GM21526 (cell line): ENCODE results near the gene SLX9.
"Not testable (repeated sequence)": the region's sequence is repeated elsewhere in the genome, so short reads cannot be mapped to it uniquely, and the experiment has no call there.

Experiments
- ATAC-seq: cut with Tn5 transposase; IDR thresholded peaks from one replicate; pipeline ENCODE4 v1.9.1; 2021; ENCODE audit warnings: moderate library complexity; ENCODE audit not compliant: unreplicated experiment, low FRiP score

SLX9 gene

GRCh38 chr21:44928500-44929241, 11.2 kb upstream of the SLX9 start:
- not testable (repeated sequence) for ATAC-seq

- no peak for ATAC-seq
Measured at GRCh38 chr21:44929242-44929798, 10.5 kb upstream of the SLX9 start.

DNA sequence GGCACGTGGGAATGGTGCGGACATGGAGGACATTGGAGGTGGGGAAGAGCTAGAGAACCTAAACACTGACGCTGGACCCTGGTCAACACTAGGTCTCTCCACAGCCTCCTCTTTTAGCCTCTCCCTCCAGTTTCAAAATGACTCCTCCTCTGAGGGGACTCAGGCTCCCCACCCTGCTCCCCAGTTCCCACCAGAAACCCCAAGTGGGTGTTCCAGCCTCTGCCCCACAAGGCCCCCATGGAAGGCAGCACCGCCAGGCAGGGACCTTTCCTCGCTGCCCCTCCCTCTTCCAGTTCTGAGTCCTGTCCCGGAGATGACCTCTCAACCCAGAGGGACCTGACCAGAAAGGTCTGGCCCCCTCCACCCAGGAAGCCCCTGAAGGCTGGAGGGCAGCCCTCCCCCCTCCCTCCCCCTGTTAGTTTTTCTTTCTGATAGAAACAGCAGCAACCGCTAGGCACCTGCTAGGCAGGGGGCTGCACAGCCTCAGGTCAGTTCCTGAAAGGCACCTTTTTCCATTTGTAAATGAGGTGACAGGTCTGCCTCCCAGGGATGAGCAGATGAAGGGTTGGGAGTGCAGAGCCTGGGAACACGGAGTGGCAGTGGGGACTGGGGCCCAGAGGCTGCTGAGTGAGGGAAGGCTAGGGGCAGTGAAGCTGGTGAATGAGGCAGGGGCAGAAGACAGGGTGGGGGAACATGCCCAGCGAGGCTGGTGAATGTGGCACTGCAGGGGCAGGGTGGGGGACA, 9.9 kb upstream of the SLX9 start:
- ATAC-seq, result no peak

DNA sequence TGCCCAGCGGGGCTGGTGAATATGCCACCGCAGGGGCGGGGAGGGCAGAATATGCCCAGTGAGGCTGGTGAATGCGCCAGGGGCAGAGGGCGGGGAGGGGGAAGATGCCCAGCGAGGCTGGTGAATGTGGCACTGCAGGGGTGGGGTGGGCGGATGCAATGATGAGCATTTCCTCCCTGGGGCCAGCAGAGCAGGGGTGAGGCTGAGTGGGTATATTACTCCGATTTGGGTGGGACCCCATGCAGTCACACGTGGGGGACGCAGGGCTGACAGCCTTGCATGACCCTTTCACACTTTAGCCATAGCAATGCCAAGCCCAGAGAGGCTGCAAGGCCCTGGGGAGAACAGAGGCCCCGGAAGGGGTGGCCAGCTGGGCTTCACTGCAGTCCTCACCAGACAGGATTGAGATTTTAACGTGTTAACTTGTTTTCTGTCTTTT, 9.3 kb upstream of the SLX9 start:
- ATAC-seq, result no peak

DNA sequence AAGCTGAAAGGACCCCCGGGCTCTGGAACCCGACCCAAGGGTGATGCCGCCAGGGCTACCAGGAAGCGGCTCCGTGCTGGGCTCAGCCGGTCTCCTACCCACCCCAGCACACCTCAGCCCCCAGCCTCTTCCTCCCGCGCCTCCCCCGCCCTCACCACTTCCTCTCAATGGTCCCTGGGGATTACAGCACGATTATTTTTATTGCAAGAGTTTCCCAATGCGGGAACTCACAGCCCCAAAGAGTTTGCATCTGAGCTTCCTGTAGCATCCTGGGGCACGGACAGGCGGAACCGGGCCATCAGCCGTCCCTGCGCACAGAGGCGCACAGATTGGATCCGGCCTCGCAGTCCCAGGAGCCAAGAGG, 8.7 kb upstream of the SLX9 start:
- ATAC-seq, result no peak

- ATAC-seq, result no peak
Measured at GRCh38 chr21:44931501-44932407, 8.1 kb upstream of the SLX9 start.

DNA sequence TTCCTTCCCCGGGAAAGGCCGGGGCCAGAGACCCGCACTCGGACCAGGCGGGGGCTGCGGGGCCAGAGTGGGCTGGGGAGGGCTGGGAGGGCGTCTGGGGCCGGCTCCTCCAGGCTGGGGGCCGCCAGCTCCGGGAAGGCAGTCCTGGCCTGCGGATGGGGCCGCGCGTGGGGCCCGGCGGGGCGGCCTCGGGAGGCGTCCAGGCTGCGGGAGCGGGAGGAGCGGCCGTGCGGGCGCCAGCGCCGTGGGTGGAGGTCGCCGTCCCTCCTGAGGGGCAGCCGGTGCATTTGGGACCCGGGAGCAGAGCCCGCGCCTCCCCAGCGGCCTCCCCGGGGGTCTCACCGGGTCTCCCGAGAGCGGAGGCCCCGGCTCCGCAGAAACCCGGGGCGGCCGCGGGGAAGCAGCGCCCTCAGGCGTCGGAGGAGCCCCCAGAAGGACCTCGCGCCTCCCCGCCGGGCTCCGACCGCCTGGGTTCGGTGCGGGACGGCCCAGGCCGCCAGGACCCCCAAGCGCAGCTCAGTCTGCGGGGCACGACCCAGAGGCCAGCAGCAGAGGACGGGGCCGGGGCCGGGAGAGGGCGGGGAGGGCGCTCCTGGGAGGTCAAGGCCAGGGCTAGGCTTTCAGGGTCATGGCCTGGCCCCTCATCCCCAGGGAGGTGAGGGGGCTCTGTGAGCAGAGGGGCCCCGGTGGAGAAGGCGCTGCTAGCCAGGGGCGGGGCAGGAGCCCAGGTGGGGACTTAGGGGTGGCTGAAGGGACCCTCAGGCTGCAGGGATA, 7.2 kb upstream of the SLX9 start:
- ATAC-seq, result no peak

DNA sequence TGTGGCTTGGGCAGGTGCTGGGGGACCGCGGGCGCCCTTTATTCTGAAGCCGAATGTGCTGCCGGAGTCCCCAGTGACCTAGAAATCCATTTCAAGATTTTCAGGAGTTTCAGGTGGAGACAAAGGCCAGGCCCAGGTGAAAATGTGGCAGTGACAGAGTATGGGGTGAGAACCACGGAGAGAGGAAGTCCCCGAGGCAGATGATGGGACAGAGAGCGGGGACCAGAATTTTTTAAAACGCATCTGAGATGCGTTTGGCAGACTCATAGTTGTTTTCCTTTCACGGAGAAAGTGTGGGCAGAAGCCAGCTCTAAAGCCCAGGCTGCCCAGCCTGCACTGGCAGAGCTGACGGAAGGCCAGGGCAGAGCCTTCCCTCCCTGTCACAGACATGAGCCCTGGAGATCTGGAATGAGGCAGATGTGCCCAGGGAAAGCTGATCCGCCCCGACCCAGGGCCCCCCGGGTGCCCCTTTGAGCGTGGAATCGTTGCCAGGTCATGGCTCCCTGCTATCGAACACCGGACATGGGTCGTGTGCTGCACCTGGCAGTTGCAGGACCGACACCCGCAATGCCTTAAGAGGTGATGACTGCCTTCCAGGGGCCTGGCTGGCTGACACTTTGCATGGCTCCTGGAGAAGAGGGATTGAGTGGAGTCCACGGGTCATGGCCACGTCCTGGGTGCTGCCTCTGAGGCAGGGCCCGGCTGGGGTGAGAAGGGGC, 6.5 kb upstream of the SLX9 start:
- ATAC-seq, result no peak

- no peak for ATAC-seq
Measured at GRCh38 chr21:44933918-44934260, 5.9 kb upstream of the SLX9 start.

- ATAC-seq, result no peak
Measured at GRCh38 chr21:44934276-44934675, 5.6 kb upstream of the SLX9 start.

GRCh38 chr21:44934797-44935532, 4.9 kb upstream of the SLX9 start:
- no peak for ATAC-seq

DNA sequence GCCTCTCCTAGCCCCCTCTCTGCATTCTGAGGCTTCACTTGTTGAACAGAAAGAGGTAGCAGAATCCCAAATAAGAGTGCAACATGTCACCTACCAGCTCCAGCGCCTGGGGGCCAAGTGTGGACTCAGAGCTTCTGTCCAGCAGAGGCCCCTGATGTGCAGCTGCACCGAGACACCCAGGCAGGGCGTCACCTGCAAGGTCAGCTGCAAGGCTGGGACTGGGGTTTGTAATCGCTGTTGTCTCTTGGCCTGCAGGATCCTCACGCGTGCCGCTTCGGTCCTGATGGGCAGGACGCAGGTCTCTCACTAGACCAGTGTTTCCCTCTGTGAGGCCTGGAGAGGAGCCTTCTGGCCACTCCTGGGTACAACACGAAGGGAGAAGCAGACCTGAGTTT, 4.3 kb upstream of the SLX9 start:
- no peak for ATAC-seq

DNA sequence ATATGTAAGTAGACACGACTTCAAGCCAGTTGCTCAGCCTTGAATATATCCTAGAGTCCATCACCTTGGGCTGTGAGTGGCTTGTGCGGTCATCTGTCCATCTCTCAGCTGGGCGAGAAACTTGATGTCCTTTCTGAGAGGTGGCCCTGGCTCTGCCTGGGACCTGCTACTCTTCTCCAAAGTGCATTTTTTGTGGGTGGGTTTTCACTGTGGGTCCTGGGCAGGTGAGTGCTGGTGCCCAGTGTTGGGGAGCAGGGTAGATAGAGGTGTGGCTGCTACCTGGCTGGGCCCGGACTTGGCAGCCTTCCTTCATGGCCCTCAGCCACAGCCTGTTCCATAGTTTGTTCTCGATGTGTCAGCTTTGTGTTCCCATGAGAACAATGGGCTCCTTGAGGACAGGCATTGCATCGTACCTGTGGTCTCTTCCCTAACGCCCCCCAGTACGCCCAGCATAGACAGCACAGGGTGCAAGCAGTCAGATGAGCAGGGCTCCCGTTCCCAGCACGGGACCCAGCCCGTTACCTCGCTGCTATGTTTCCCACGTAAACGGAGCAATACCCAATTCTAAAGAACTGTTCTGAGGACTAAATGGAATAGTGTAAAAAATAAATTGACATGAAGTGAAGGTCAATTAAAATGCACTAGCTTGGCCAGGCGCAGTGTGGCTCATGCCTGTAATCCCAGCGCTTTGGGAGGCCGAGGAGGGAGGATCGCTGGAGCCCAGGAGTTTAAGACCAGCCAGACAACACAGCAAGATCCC, 877 bp upstream of the SLX9 start:
- ATAC-seq, result no peak

- ATAC-seq, result peak; percentile 15
Measured at GRCh38 chr21:44940116-44940631, 345 bp downstream of the SLX9 start.

GRCh38 chr21:44941567-44941966, 1.7 kb downstream of the SLX9 start:
- ATAC-seq, result no peak

DNA sequence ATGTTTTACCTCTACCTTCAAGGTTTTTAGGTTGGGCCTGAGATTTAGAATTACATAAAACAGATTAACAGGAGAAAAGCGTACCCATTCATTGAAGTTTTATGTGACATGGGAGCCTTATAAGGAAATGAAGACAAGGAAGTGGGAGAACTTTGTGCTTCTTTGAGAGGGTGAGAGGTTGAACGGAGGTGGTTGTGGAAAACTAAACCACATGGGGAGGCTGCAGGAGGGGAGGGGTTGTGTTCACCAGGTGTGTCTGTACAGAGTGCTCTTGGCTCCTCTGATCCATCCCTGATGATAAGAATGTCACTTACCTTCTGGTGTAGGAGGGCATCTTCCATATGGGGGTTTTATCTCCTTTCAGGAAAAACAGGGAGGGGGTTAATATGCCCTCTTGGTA, 2.7 kb downstream of the SLX9 start:
- no peak for ATAC-seq

- ATAC-seq, result no peak
Measured at GRCh38 chr21:44943005-44943685, 3.3 kb downstream of the SLX9 start.
